Peyer's patch (tissue), 4 donors: ENCODE measurements around the gene ZNF607.

ENCODE experiments used
- CTCF ChIP-seq, 6 experiments: fragments of 450-650 bp in 4 of 6; fragments of 200-600 bp in 2 of 6; sonication (generic) in 1 of 6; IDR thresholded peaks; one replicate each; pipeline ENCODE4 v1.5.1; 2017 to 2019; ENCODE audit warnings: antibody characterized with exemption in 6 of 6, mild to moderate bottlenecking in 3 of 6, moderate library complexity in 1 of 6
- POLR2A ChIP-seq, 2 donors: fragments of 450-650 bp; IDR thresholded peaks; one replicate each; pipeline ENCODE4 v1.5.1; 2017; ENCODE audit warnings: antibody characterized with exemption in 2 of 2, mild to moderate bottlenecking in 2 of 2, moderate library complexity in 2 of 2

- no peak for TF ChIP-seq CTCF (IDR thresholded peaks at IDR 0.05)
- no peak for TF ChIP-seq POLR2A (IDR thresholded peaks at IDR 0.05)
Measured at GRCh38 chr19:37669450-37669914, 50.1 kb downstream of the ZNF607 start.
